Activated CD4-positive, alpha-beta T cell treated with anti-CD3 and anti-CD28 coated beads, Interleukin-2, amount 50 U/mL, for 4 hours (primary cell): ENCODE data around the gene FRMD5.
"Not testable (repeated sequence)": the region's sequence is repeated elsewhere in the genome, so short reads cannot be mapped to it uniquely, and the experiment has no call there.

Experiments used
- DNase-seq, 2 experiments: peaks; one replicate each; pipeline ENCODE4 v3.0.0-alpha.2; 2020

Gene FRMD5

GRCh38 chr15:43826508-43827341 is 368.3 kb downstream of the FRMD5 start, which contains the start of gene WDR76:
WDR76 (plus strand) TSS chr15:43827002; CDS start chr15:43827033, 31 bp downstream.
- peak; percentile 37 to 38 for DNase-seq

- DNase-seq = no peak
Observed at GRCh38 chr15:43826029-43826507, 369.0 kb downstream of the FRMD5 start.

- DNase-seq = not testable (repeated sequence)
Observed at GRCh38 chr15:43825305-43825704, 369.8 kb downstream of the FRMD5 start.

- peak; percentile 86 to 91 for DNase-seq
Observed at GRCh38 chr15:43824302-43825246, 370.5 kb downstream of the FRMD5 start, which contains the start of gene MFAP1. MFAP1 (minus strand) TSS chr15:43824690; CDS start chr15:43824569, 121 bp downstream.

- no peak for DNase-seq
Observed at GRCh38 chr15:43821505-43821904, 373.6 kb downstream of the FRMD5 start.
